KMS-11 (cell line): ENCODE measurements around the gene GANAB.

ENCODE experiments used
- H2AFZ ChIP-seq: fragments of 200-600 bp; sonication (generic); 2 replicates; pipeline ENCODE4 v1.6.1; 2016; ENCODE audit warnings: antibody characterized with exemption, mixed run types, low read depth
- H3K27ac ChIP-seq: fragments of 200-600 bp; sonication (generic); 2 replicates; pipeline ENCODE4 v1.6.1; 2016; ENCODE audit warnings: mild to moderate bottlenecking, mixed run types
- H3K27me3 ChIP-seq: fragments of 200-600 bp; sonication (generic); 2 replicates; pipeline ENCODE4 v1.6.1; 2017; ENCODE audit warnings: mild to moderate bottlenecking, low read depth, mixed run types, moderate library complexity; ENCODE audit not compliant: insufficient read depth
- H3K36me3 ChIP-seq: fragments of 200-600 bp; sonication (generic); 2 replicates; pipeline ENCODE4 v1.6.1; 2017; ENCODE audit warnings: mild to moderate bottlenecking, mixed run types; ENCODE audit not compliant: insufficient read depth
- H3K4me1 ChIP-seq: fragments of 200-600 bp; sonication (generic); 2 replicates; pipeline ENCODE4 v1.6.1; 2016; ENCODE audit warnings: mild to moderate bottlenecking, low read depth, mixed run types; ENCODE audit not compliant: poor library complexity, severe bottlenecking
- H3K4me2 ChIP-seq: fragments of 200-600 bp; sonication (generic); 2 replicates; pipeline ENCODE4 v1.7.0; 2016; ENCODE audit warnings: mild to moderate bottlenecking, mixed run types
- H3K4me3 ChIP-seq: fragments of 200-600 bp; sonication (generic); IDR thresholded peaks from 2 replicates; pipeline ENCODE4 v1.6.1; 2017; ENCODE audit warnings: low read depth, low read length, mixed read lengths; ENCODE audit not compliant: insufficient read depth
- H3K79me2 ChIP-seq: fragments of 200-600 bp; sonication (generic); 2 replicates; pipeline ENCODE4 v1.6.1; 2016; ENCODE audit warnings: low read depth, mixed run types; ENCODE audit not compliant: insufficient read depth
- H3K9ac ChIP-seq: fragments of 200-600 bp; sonication (generic); 2 replicates; pipeline ENCODE4 v1.6.1; 2016; ENCODE audit warnings: mild to moderate bottlenecking, mixed run types
- H4K20me1 ChIP-seq: fragments of 200-600 bp; sonication (generic); 2 replicates; pipeline ENCODE4 v1.6.1; 2016; ENCODE audit warnings: mild to moderate bottlenecking, mixed run types; ENCODE audit not compliant: insufficient read depth
- TF ChIP-seq, protein P1 (sequence below): fragments of 200-600 bp; sonication (generic); conservative IDR thresholded peaks from 2 replicates; pipeline ENCODE4 v1.6.1; 2017; ENCODE audit warnings: low read depth, mild to moderate bottlenecking, antibody characterized with exemption, low read length, moderate library complexity, mixed read lengths

GANAB gene

DNA sequence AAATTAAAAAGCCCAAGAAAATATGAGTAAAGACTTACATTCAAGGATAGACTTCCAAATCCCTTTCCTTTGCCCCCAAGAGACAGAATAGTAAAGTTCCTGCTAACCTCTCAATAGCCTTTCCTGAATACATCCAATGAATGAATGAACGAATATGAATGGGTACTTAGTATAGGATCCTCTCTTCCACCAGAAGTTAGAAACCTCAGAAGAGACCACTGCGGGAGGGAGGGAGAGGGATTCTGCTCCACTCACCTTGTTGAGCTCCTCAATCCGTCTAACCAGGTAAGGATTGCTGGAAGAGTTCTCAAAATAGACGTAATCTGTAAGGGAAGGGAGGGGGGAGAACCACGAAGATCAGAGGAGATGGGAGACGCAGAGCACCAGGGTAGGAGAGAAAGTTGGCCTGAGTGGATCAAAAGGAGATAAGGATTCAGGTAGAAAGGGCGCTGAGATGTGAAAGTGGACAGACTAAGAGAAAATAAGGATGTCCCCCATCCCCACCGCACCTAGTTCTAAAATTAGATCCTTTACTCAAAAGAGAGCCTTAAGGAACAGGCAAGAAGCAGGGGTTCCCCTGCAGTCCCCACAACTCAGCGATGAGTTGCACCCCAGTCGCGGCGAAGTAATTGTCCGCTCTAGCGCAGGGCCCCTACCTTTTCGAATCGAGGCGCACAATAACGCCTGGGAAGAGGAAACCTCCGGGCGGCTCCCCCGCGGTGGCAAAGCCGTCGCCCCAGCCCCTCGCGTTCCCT, 45.9 kb downstream of the GANAB start:
- Histone ChIP-seq H3K9ac (peak overlapping the region; percentile 96), H3K27me3 (no peaks in the 10 kb centered on the region), H3K79me2 (peaks cover 44% of the 10 kb centered on the region), H4K20me1 (no peaks in the 10 kb centered on the region), H3K27ac (peak overlapping the region; percentile 88), H3K4me2 (peak overlapping the region; percentile 92), H3K4me1 (peaks cover 25% of the 10 kb centered on the region), H3K4me3 (no peak overlapping the region), H3K36me3 (peaks cover 6% of the 10 kb centered on the region; the same call in 1 of the 2 replicates), H2AFZ (peak overlapping the region; percentile 58; the same call in 1 of the 2 replicates)
- TF ChIP-seq, protein P1, sequence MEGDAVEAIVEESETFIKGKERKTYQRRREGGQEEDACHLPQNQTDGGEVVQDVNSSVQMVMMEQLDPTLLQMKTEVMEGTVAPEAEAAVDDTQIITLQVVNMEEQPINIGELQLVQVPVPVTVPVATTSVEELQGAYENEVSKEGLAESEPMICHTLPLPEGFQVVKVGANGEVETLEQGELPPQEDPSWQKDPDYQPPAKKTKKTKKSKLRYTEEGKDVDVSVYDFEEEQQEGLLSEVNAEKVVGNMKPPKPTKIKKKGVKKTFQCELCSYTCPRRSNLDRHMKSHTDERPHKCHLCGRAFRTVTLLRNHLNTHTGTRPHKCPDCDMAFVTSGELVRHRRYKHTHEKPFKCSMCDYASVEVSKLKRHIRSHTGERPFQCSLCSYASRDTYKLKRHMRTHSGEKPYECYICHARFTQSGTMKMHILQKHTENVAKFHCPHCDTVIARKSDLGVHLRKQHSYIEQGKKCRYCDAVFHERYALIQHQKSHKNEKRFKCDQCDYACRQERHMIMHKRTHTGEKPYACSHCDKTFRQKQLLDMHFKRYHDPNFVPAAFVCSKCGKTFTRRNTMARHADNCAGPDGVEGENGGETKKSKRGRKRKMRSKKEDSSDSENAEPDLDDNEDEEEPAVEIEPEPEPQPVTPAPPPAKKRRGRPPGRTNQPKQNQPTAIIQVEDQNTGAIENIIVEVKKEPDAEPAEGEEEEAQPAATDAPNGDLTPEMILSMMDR = no peak

DNA sequence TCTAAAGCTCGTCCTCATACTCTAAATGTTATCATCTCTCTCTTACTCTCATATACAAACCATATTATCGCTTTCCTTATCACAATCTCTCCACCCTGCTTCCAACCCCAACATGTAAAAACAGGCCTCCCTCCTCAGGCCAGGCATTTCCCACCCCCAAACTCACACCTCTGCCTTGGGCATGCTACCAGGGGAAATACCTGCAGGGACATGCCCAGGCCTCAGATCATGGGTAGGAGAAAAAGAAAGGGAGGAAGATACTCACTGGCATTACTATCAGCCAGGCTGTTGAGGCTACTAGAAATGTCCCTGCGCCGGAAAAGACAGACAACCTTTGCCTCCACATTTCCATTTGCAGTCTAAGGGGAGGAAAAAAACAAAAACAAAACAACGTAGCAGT, 46.5 kb downstream of the GANAB start:
- peaks cover 25% of the 10 kb centered on the region for H3K4me1 ChIP-seq
- H4K20me1 ChIP-seq = no peaks in the 10 kb centered on the region
- TF ChIP-seq, protein P1 = no peak
- H3K4me2 ChIP-seq = peak overlapping the region; percentile 92
- H3K9ac ChIP-seq = no peak overlapping the region; the same call in 1 of the 2 replicates
- no peak overlapping the region for H2AFZ ChIP-seq
- peaks cover 44% of the 10 kb centered on the region for H3K79me2 ChIP-seq
- no peaks in the 10 kb centered on the region for H3K27me3 ChIP-seq
- peak overlapping the region; percentile 88; the same call in 1 of the 2 replicates for H3K27ac ChIP-seq
- H3K4me3 ChIP-seq = no peak overlapping the region
- peaks cover 11% of the 10 kb centered on the region; the same call in 1 of the 2 replicates for H3K36me3 ChIP-seq

DNA sequence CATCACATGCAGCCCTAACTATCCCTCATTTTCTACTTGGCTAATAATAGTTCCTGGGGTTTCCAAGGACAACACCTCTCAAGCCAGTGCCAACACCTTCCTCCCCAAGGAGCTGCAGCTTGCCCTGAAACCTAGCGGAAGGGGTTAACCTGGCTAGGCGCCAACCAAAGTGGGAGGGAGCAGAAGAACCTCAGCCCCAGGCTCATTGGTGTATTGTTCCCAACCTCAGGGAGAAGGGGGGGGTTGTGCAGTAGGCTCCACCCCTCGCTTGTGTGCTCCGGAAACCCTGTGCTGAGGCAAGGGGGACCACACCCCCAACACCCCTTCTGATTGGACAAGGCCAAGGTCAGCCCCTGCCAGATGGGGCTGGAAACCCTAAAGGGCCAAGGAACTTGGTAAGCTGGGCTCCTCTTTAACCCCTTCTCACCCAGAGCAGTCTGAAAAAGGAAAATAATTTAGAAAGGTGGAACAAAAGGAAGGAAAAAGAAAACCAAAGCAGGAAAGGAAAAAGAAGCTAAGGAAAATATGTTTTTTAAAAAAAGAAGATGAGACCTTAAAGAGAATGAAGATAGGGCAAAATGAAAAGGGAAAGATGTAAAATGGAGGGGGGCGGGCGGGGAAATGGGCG, 47.2 kb downstream of the GANAB start:
- TF ChIP-seq, protein P1 = no peak
- no peak overlapping the region for H3K4me3 ChIP-seq
- H3K27me3 ChIP-seq = no peaks in the 10 kb centered on the region
- H3K9ac ChIP-seq = no peak overlapping the region
- no peaks in the 10 kb centered on the region for H4K20me1 ChIP-seq
- H3K4me2 ChIP-seq = peak overlapping the region; percentile 92
- H2AFZ ChIP-seq = no peak overlapping the region
- H3K27ac ChIP-seq = no peak overlapping the region
- H3K36me3 ChIP-seq = peaks cover 14% of the 10 kb centered on the region; the same call in 1 of the 2 replicates
- H3K79me2 ChIP-seq = peaks cover 44% of the 10 kb centered on the region
- peaks cover 25% of the 10 kb centered on the region for H3K4me1 ChIP-seq

DNA sequence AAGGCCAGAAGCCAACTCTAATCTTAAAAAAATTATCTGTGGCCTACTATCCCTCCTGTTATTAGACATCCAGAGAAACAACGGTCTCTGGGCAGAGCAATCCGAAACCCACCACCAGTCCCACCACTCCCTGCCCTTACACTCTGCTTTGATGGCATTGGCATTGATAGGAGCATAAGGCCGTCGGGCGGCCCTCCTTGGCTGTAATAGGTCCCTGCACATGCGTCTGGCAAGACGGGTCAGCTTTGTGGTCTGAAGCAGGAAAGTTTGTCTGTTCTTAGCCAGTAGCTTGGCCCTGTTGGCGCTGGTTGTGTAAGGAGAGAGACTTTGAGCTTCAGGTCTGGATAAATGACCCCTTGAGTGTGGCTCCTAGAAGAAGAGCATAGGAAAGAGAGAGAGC, 51.3 kb downstream of the GANAB start:
- peaks cover 14% of the 10 kb centered on the region; the same call in 1 of the 2 replicates for H3K36me3 ChIP-seq

More for the DNA sequence above, 51.3 kb downstream of the GANAB start:
- Histone ChIP-seq H3K79me2 (peaks cover 41% of the 10 kb centered on the region), H3K4me3 (no peak overlapping the region), H3K27ac (no peak overlapping the region), H3K4me2 (no peak overlapping the region), H2AFZ (no peak overlapping the region), H3K27me3 (no peaks in the 10 kb centered on the region), H4K20me1 (no peaks in the 10 kb centered on the region), H3K4me1 (peaks cover 44% of the 10 kb centered on the region), H3K9ac (no peak overlapping the region)
- TF ChIP-seq, protein P1 = no peak
